Activated CD4-positive, alpha-beta T cell treated with anti-CD3 and anti-CD28 coated beads for 24 hours (primary cell): ENCODE results near the gene RPA1.
A peak's percentile ranks its signal among the peaks of the same experiment; 100 is the strongest.
"Not testable (repeated sequence)": the region's sequence is repeated elsewhere in the genome, so short reads cannot be mapped to it uniquely, and the experiment has no call there.

Source experiments
- DNase-seq, 2 donors: peaks; one replicate each; pipeline ENCODE4 v3.0.0-alpha.2; 2020; ENCODE audit warnings: low read depth in 2 of 2

RPA1 gene

DNA sequence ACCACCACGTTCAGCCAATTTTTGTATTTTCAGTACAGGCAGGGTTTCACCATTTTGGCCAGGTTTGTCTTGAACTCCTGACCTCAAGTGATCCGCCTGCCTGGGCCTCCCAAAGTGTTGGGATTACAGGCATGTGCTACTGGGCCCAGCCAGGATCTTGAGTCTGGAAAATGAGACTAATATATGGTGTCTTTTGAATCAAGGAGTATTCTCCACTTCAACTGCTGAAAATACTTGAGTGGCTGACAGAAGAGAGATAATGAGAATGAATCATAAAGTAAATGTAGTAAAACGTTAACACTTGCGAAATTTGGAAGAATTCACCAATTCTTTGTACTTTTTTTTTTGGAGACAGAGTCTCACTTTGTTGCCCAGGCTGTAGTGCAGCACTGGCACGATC lies 16.7 kb upstream of the RPA1 start:
- DNase-seq: no peak

GRCh38 chr17:1820528-1821252 lies 9.1 kb upstream of the RPA1 start:
- DNase-seq: no peak

- DNase-seq: peak in 1 of 2 donors; percentile 10
Observed at GRCh38 chr17:1829216-1829591, 601 bp upstream of the RPA1 start.

GRCh38 chr17:1830288-1830687 lies 483 bp downstream of the RPA1 start:
- no peak for DNase-seq

DNA sequence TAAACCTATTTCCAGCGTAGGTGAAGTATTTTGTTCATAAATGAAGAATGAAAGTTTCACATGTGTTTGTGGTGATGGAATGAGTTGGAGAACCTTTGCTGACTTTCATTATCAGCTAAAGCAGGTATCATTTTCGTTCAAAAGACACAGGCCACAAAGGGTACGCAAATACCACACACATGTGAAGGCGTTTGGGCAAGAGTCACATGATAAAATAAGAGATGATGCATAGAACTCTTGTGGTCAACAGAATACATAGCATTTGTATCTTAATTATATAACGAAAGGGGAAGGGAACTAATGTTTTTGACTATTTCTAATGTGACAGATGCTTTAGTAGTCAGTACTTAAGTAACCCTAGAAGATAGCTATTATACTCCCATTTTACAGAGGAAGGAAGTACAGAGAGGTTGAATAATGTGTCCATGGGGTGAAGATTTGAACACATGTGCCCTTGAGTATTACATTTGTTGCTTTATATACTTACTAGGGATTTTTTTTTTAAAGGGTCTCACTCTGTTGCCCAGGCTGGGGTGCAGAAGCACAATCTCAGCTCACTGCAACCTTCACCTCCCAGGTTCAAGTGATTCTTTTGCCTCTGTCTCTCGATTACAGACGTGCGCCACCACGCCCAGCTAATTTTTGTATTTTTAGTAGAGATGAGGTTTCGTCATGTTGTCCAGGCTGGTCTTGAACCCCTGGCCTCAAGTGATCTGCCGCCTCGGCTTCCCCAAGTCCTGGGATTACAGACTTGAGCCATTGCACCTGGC lies 4.8 kb downstream of the RPA1 start:
- no peak for DNase-seq

GRCh38 chr17:1839516-1839915 lies 9.7 kb downstream of the RPA1 start:
- no peak for DNase-seq

DNA sequence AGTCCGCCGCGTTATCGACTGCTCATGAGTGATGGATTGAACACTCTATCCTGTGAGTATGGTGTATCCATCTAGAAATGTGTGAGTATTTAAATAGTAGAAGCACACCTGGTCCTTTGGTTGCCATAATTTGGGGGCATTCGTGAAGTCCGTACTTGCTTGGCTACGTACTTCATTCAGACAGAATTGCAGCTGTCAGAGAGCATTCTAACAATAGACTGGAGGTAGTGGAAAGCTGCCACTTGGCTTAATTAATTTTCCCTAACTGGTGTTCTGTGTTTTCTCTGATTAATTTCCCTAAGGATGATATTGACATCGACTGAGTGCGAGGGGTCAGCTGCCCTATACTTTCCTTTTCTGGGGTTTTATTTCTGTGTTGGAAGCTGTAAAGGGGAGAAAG lies 14.1 kb downstream of the RPA1 start:
- DNase-seq: no peak

GRCh38 chr17:1847191-1847590 lies 17.4 kb downstream of the RPA1 start:
- no peak for DNase-seq

- no peak for DNase-seq
Observed at GRCh38 chr17:1852327-1852726, 22.5 kb downstream of the RPA1 start.

GRCh38 chr17:1853698-1854097 lies 23.9 kb downstream of the RPA1 start:
- no peak for DNase-seq

- DNase-seq: not testable (repeated sequence)
Observed at GRCh38 chr17:1856462-1856861, 26.7 kb downstream of the RPA1 start.

DNA sequence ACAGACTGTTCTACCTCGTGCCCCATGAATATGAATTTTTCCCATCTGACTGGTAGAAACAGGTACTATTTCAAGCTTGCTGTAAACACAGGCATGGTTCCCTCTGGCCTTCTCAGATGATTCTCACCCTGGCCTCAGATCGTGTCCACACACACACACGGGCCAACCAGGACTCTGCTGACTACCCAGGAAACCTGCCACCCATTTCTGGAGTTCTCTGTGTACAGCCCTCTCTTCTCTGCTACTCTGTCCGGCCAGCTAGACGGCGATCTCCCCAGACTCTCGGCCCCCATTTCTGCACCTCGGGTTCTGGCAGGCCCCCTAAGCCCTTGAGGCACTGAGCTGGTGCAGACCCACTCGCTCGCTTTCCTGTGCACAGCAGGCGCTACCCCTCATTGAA lies 31.2 kb downstream of the RPA1 start:
- no peak for DNase-seq

- no peak for DNase-seq
Observed at GRCh38 chr17:1861391-1862010, 31.7 kb downstream of the RPA1 start.

DNA sequence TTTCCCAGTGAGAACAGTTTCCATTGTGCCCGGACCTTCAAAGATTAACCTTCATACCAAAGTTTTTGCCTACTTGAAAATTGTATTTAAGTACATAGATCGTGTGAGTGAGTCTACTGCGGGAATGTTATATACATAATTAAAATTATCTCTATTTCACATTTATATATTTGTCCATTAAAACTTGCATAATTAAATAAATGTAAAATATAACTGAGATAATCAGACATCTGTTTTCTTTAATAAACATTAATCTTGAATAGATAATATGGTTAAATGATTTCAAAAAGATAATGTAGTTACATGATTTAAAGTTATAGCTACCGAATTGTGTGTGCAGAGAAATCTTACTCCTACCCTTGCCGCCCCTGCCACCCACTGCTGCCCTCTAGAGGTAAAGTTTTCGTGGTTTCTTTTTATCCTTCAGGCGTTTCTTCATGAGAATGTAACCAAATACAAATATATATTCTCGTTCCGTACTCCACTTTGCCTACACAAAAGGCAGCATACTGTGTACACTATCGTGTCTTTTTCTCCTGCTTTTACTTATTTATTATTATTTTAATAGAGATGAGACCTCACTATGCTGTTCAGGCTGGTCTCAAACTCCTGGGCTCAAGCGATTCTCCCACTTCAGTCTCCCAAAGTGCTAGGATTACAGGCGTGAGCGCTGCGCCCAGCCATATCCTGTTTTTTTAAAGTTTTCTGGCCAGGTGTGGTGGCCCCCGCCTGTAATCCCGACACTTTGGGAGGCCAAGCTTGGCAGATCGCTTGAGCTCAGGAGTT lies 35.6 kb downstream of the RPA1 start:
- peak; percentile 20 to 61 for DNase-seq

DNA sequence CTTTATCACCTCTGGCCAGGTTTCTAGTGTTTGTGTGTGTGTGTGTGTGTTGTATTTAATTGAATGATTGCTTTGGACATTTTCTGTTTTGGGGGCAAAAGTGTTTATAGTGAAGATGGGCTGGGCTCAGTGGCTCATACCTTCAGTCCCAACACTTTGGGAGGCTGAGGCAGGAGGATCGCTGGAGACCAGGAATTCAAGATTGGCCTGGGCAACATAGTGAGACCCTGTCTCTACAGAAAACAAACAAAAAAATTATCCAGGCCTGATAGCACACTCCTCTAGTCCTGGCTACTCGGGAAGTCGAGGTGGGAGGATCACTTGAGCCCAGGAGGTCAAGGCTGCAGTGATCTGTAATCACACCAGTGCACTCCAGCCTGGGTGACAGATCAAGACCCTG lies 37.5 kb downstream of the RPA1 start:
- DNase-seq: no peak

DNA sequence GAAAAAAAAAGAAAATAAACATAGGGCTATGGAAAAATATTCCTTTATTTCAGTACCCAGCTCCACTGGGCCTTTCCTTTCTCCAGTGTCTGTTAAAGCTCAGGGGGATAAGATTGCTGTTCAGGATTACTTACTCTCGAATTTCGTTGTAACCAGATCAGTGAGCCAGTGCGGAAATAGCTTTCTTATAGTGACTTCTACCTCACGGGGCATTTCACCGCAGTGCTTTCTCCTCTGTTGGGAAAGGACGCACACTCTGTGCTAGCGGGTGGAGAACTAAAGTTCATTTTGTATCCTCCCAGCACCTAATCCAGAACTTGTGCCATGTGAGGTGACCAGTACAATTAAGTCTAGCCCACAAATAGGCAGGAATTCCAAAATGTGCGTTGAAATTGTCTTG lies 38.3 kb downstream of the RPA1 start:
- DNase-seq: no peak

DNA sequence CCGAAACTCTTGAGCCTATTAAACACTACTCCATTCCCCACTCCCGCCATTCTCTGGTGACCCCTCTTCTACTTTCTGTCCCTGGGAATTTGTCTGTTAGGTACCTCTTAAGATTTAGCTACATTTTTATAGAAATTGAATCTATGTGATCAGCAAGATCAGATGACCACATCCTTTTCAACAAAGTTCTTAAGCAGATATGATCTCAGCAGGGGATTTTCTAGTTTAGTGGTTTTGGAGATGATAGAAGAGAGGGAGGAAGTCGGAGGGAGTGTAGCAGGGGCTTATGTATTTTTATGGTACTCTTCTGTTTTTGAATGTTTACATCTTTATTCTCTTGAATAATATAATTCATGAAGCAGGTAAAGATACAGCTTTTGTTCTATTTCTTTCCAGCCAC lies 40.8 kb downstream of the RPA1 start:
- no peak for DNase-seq

DNA sequence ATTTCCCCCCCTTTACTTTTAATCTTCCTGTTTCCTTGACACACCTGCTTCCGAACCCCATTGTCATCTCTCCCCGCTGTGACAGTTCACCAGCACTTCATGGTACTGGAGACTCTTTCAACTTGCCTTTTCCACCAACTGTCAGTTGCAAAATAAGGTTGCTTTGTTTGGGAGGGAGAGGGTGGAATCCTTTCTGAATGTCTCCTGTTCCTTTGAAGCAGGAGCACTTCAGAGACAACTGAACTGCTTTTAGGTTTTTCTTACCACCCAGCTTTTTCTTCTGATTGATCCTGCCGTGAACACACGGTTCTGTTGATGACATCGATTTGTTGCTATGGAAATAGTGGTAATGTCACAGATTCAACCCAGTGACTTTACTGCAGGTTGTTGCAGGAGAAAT lies 42.0 kb downstream of the RPA1 start:
- no peak for DNase-seq

DNA sequence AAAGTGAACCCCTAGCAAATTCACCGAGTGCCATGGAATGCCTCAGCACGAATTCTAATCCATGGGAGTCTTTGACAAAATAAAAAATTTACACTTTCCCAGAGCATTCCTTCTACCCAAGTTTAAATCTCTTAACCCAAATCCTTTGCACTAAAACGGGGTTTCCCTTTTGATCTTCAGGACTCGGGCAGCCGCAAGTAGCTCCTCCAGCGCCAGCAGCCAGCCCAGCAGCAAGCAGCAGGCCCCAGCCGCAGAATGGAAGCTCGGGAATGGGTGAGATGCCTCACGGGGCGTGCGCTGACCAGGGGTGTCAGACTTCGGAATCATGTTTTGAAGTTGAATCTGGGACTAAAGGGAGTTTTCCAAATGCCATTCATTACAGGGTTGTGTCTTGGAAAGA lies 42.4 kb downstream of the RPA1 start:
- no peak for DNase-seq

DNA sequence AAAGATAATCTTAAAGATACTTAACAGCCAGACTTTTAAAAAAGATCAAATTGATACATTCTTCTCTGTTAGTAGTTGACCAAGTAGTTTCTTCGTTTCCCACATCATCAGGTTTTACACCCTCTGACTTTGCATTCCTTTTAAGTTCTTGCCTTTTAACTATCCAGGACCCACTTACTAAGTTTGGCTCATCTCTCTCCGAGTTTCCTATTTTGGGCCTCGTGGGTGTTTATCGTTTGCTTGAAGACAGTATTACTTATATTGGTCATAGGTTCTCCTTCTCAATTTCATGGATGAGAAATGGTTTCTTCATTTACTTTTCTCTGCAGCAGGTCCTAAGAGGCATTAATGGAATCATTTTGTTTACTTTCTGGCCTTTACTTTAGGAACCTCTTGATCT lies 43.2 kb downstream of the RPA1 start:
- no peak for DNase-seq

DNA sequence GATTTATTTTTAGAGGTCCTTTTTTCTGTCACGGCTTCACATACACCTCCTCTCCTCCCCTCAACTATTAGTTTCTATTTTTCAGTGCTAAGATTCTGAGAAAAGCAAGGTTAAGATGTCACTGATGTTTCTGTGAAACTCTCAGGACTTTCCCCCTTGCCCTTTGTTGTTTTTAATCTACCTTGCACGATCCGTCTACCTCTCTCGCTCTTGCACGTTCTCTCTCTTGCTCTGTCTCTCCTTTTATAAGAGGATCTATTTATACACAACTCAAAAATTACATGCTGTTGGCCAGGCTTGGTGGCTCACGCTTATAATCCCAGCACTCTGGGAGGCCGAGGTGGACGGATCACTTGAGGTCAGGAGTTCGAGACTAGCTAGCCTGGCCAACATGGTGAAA lies 43.6 kb downstream of the RPA1 start:
- DNase-seq: no peak

DNA sequence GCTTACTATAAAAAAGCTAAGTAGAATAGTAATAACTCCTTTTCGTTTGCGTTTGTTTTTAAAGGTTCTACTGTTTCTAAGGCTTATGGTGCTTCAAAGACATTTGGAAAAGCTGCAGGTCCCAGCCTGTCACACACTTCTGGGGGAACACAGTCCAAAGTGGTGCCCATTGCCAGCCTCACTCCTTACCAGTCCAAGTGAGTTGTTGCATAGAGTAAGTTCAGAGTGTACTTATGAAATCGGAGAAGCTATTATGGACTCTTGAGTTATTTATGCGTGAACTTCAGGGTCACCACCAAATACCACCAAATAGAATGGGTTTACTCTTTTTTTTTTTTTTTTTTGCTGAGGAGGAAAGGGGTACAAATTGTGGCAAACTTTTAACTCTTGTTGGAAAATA lies 45.8 kb downstream of the RPA1 start:
- no peak for DNase-seq
